ENCODE results near the gene PDK2.
A peak's percentile ranks its signal among the peaks of the same experiment; 100 is the strongest.

Gene PDK2

GRCh38 chr17:50145532-50146229, 50.5 kb downstream of the PDK2 start:
- Histone ChIP-seq H3K4me3 (IDR thresholded peaks at IDR 0.05; ENCODE audit: insufficient read depth, low read depth, low read length) (no peak overlapping the region), H3K27me3 (ENCODE audit: insufficient read depth, low read depth) (no peaks in the 10 kb centered on the region), H3K36me3 (ENCODE audit: insufficient read depth) (peaks cover 6% of the 10 kb centered on the region; the same call in 1 of the 2 replicates), H3K9ac (no peak overlapping the region), H4K20me1 (ENCODE audit: insufficient read depth) (no peaks in the 10 kb centered on the region), H3K27ac (no peak overlapping the region), H3K79me2 (ENCODE audit: insufficient read depth, low read depth) (peaks cover 46% of the 10 kb centered on the region), H3K4me2 (no peak overlapping the region), H3K4me1 (ENCODE audit: low read depth, poor library complexity, severe bottlenecking) (peaks cover 25% of the 10 kb centered on the region), H2AFZ (ENCODE audit: low read depth) (no peak overlapping the region)
- no peak for TF ChIP-seq CTCF (conservative IDR thresholded peaks at IDR 0.05; ENCODE audit: low read depth, low read length)

GRCh38 chr17:50146230-50146926, 51.2 kb downstream of the PDK2 start:
- no peak overlapping the region for H3K9ac ChIP-seq
- no peak overlapping the region for H3K27ac ChIP-seq
- H3K27me3 ChIP-seq (ENCODE audit: insufficient read depth, low read depth) = no peaks in the 10 kb centered on the region
- no peak overlapping the region; the same call in 1 of the 2 replicates for H3K4me2 ChIP-seq
- H3K4me3 ChIP-seq (IDR thresholded peaks at IDR 0.05; ENCODE audit: insufficient read depth, low read depth, low read length) = no peak overlapping the region
- peaks cover 6% of the 10 kb centered on the region; the same call in 1 of the 2 replicates for H3K36me3 ChIP-seq (ENCODE audit: insufficient read depth)
- peaks cover 47% of the 10 kb centered on the region for H3K79me2 ChIP-seq (ENCODE audit: insufficient read depth, low read depth)
- TF ChIP-seq CTCF (conservative IDR thresholded peaks at IDR 0.05; ENCODE audit: low read depth, low read length) = no peak
- H3K4me1 ChIP-seq (ENCODE audit: low read depth, poor library complexity, severe bottlenecking) = peaks cover 20% of the 10 kb centered on the region
- no peak overlapping the region for H2AFZ ChIP-seq (ENCODE audit: low read depth)
- H4K20me1 ChIP-seq (ENCODE audit: insufficient read depth) = no peaks in the 10 kb centered on the region

GRCh38 chr17:50146927-50147665, 51.9 kb downstream of the PDK2 start:
- no peaks in the 10 kb centered on the region for H4K20me1 ChIP-seq (ENCODE audit: insufficient read depth)
- no peaks in the 10 kb centered on the region for H3K27me3 ChIP-seq (ENCODE audit: insufficient read depth, low read depth)
- peaks cover under 1% of the 10 kb centered on the region; the same call in 1 of the 2 replicates for H3K36me3 ChIP-seq (ENCODE audit: insufficient read depth)
- no peak overlapping the region for H2AFZ ChIP-seq (ENCODE audit: low read depth)
- H3K79me2 ChIP-seq (ENCODE audit: insufficient read depth, low read depth) = peaks cover 47% of the 10 kb centered on the region
- H3K4me3 ChIP-seq (IDR thresholded peaks at IDR 0.05; ENCODE audit: insufficient read depth, low read depth, low read length) = no peak overlapping the region
- no peak for TF ChIP-seq CTCF (conservative IDR thresholded peaks at IDR 0.05; ENCODE audit: low read depth, low read length)
- peak overlapping the region; percentile 75; the same call in 1 of the 2 replicates for H3K4me2 ChIP-seq
- no peak overlapping the region; the same call in 1 of the 2 replicates for H3K9ac ChIP-seq
- H3K4me1 ChIP-seq (ENCODE audit: low read depth, poor library complexity, severe bottlenecking) = peaks cover 21% of the 10 kb centered on the region
- H3K27ac ChIP-seq = no peak overlapping the region

- no peak for TF ChIP-seq CTCF (conservative IDR thresholded peaks at IDR 0.05; ENCODE audit: low read depth, low read length)
- Histone ChIP-seq H4K20me1 (ENCODE audit: insufficient read depth) (no peaks in the 10 kb centered on the region), H3K27ac (peak overlapping the region; percentile 52), H2AFZ (ENCODE audit: low read depth) (no peak overlapping the region), H3K4me3 (IDR thresholded peaks at IDR 0.05; ENCODE audit: insufficient read depth, low read depth, low read length) (no peak overlapping the region), H3K9ac (peak overlapping the region; percentile 79; the same call in 1 of the 2 replicates), H3K4me1 (ENCODE audit: low read depth, poor library complexity, severe bottlenecking) (peaks cover 28% of the 10 kb centered on the region), H3K79me2 (ENCODE audit: insufficient read depth, low read depth) (peaks cover 47% of the 10 kb centered on the region), H3K36me3 (ENCODE audit: insufficient read depth) (no peaks in the 10 kb centered on the region), H3K4me2 (peak overlapping the region; percentile 75), H3K27me3 (ENCODE audit: insufficient read depth, low read depth) (no peaks in the 10 kb centered on the region)
These were observed 52.7 kb downstream of the PDK2 start for GRCh38 chr17:50147841-50148225.
